Measurements from ENCODE around the gene HSPA12A. TPM values are rescaled to one million over a fixed set of nuclear protein-coding genes. Genes with fewer than 3 reads are reported as not detected.

Gene HSPA12A
- total RNA-seq, 1 experiment from 2014 or later = 3.1 TPM

DNA sequence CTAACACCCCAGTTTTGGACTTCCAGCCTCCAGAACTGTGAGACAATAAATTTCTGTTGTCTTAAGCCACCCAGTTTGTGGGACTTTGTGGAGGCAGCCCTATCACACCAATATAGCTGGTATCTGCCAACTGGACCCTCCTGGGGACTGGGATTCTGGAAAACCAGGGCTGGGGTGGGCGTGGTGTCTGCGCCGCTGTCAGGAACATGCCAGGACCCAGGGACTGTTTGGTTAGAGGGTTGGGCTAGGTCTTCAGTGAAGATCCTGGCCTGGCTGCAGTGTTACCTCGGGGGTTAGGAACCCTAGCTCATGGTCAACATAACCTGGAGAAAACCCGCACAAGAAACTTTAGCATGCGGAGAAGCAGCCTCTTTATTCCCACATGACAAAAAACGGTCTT is 79.0 kb downstream of the HSPA12A start:
- DNase-seq (no peak), ATAC-seq (no peak)
- Histone ChIP-seq H3K9ac (ENCODE audit: low read length) (no peak overlapping the region), H3K4me1 (ENCODE audit: insufficient read depth, low read length) (no peaks in the 10 kb centered on the region), H3K36me3 (ENCODE audit: low read depth, low read length) (no peaks in the 10 kb centered on the region), H3K9me3 (ENCODE audit: low read length) (no peaks in the 10 kb centered on the region), H3K4me3 (ENCODE audit: low read length) (no peak overlapping the region), H2AFZ (ENCODE audit: low read length) (no peak overlapping the region), H3K4me2 (ENCODE audit: low read length) (no peak overlapping the region), H3K9me2 (replicated peaks; ENCODE audit: low read length) (no peaks in the 10 kb centered on the region), H3K27ac (ENCODE audit: low read length) (no peak overlapping the region), H4K20me1 (ENCODE audit: low read length) (no peaks in the 10 kb centered on the region), H3K79me2 (ENCODE audit: low read length) (no peaks in the 10 kb centered on the region), H3F3A (ENCODE audit: low read length, unreplicated experiment) (no peaks in the 10 kb centered on the region), H3K27me3 (ENCODE audit: low read length) (peaks cover 8% of the 10 kb centered on the region; the same call in 1 of the 2 replicates)
- no TSS peak for BruUV-seq (replicated peaks)
- CTCF ChIA-PET = no interaction called here
- TF ChIP-seq, protein P1, sequence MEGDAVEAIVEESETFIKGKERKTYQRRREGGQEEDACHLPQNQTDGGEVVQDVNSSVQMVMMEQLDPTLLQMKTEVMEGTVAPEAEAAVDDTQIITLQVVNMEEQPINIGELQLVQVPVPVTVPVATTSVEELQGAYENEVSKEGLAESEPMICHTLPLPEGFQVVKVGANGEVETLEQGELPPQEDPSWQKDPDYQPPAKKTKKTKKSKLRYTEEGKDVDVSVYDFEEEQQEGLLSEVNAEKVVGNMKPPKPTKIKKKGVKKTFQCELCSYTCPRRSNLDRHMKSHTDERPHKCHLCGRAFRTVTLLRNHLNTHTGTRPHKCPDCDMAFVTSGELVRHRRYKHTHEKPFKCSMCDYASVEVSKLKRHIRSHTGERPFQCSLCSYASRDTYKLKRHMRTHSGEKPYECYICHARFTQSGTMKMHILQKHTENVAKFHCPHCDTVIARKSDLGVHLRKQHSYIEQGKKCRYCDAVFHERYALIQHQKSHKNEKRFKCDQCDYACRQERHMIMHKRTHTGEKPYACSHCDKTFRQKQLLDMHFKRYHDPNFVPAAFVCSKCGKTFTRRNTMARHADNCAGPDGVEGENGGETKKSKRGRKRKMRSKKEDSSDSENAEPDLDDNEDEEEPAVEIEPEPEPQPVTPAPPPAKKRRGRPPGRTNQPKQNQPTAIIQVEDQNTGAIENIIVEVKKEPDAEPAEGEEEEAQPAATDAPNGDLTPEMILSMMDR (conservative IDR thresholded peaks at IDR 0.05; ENCODE audit: low read depth, low read length) = no peak
- TF ChIP-seq EZH2 (IDR thresholded peaks at IDR 0.05; ENCODE audit: low read length, unreplicated experiment) (no peak), EZH2phosphoT487 (IDR thresholded peaks at IDR 0.05; ENCODE audit: borderline replicate concordance, low read length) (no peak)
- POLR2A ChIA-PET (ENCODE audit: unreplicated experiment) = no interaction called here
- intact Hi-C loops (cut with micrococcal nuclease) = no loop called here

DNA sequence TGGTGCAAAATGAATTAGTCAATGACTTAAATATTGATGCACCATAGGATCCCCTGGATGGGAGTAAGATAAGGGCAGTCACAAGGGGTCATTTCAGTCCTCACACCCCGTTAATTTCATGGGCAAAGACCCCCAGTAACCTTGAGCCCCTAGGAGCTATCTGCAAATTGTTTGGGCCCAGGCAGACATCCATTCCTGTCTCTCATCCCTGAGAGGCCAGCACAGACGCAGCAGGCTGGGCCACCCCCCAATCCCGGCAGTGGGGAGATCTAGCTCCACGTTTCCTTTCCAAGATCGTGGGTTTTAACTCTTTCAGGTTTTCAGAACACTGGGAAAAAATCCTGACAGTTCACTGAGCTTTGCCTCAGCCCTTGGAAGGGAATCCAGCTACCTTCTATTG is 81.5 kb downstream of the HSPA12A start:
- no TSS peak for BruUV-seq (replicated peaks)
- Histone ChIP-seq H3K79me2 (ENCODE audit: low read length) (no peaks in the 10 kb centered on the region), H3K9me2 (replicated peaks; ENCODE audit: low read length) (no peaks in the 10 kb centered on the region), H3K27me3 (ENCODE audit: low read length) (peaks cover 8% of the 10 kb centered on the region; the same call in 1 of the 2 replicates), H2AFZ (ENCODE audit: low read length) (no peak overlapping the region), H3F3A (ENCODE audit: low read length, unreplicated experiment) (no peaks in the 10 kb centered on the region), H3K36me3 (ENCODE audit: low read depth, low read length) (no peaks in the 10 kb centered on the region), H3K4me1 (ENCODE audit: insufficient read depth, low read length) (no peaks in the 10 kb centered on the region), H3K9ac (ENCODE audit: low read length) (no peak overlapping the region), H3K27ac (ENCODE audit: low read length) (no peak overlapping the region), H3K4me2 (ENCODE audit: low read length) (no peak overlapping the region), H4K20me1 (ENCODE audit: low read length) (no peaks in the 10 kb centered on the region), H3K4me3 (ENCODE audit: low read length) (no peak overlapping the region), H3K9me3 (ENCODE audit: low read length) (no peaks in the 10 kb centered on the region)
- ATAC-seq (no peak), DNase-seq (no peak)
- intact Hi-C loops (cut with micrococcal nuclease) = no loop called here
- CTCF ChIA-PET = no interaction called here
- TF ChIP-seq, protein P1 (conservative IDR thresholded peaks at IDR 0.05; ENCODE audit: low read depth, low read length) = no peak
- no peak for TF ChIP-seq EZH2 (IDR thresholded peaks at IDR 0.05; ENCODE audit: low read length, unreplicated experiment)
- TF ChIP-seq EZH2phosphoT487 (IDR thresholded peaks at IDR 0.05; ENCODE audit: borderline replicate concordance, low read length) = no peak
- POLR2A ChIA-PET (ENCODE audit: unreplicated experiment) = no interaction called here

DNA sequence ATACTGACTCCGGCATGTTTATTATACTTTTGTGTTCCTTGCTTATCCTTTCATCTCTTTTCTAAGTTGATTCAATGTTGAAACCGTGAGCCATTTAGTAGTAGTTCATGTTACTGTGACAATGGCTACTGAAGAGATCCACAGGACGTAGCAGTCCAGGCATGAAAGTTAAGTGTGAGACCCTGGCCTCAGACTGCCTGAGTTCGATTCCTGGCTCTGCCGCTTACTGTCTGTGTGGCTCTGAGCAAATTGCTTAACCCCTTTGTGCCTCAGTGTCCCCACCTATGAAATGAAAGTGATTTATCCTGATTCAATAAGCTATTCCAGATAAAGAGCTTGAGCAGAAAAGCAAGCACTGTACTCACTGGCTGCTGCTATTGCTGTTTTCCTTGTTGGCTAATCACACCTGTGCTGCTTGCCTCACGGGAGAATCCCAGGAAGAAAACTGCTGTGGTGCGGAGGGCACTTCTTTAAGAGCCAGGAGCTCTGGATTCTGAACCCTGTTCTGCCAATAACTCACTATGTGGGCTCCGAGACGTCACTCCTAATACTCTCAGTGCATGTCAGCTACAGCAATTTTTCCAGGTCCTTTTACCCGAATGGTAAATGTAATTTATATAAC is 83.2 kb downstream of the HSPA12A start:
- ATAC-seq (no peak), DNase-seq (no peak)
- no peaks in the 10 kb centered on the region for H3K36me3 ChIP-seq (ENCODE audit: low read depth, low read length)
- H3K9ac ChIP-seq (ENCODE audit: low read length) = no peak overlapping the region
- ChIA-PET POLR2A (ENCODE audit: unreplicated experiment) (no interaction called here), CTCF (no interaction called here)
- no TSS peak for BruUV-seq (replicated peaks)
- no peak overlapping the region for H3K4me2 ChIP-seq (ENCODE audit: low read length)
- TF ChIP-seq EZH2 (IDR thresholded peaks at IDR 0.05; ENCODE audit: low read length, unreplicated experiment) = no peak
- TF ChIP-seq, protein P1 (conservative IDR thresholded peaks at IDR 0.05; ENCODE audit: low read depth, low read length) = no peak
- TF ChIP-seq EZH2phosphoT487 (IDR thresholded peaks at IDR 0.05; ENCODE audit: borderline replicate concordance, low read length) = no peak
- no peaks in the 10 kb centered on the region for H4K20me1 ChIP-seq (ENCODE audit: low read length)
- no peaks in the 10 kb centered on the region for H3K79me2 ChIP-seq (ENCODE audit: low read length)
- no peaks in the 10 kb centered on the region for H3K4me1 ChIP-seq (ENCODE audit: insufficient read depth, low read length)
- no peak overlapping the region for H3K27ac ChIP-seq (ENCODE audit: low read length)
- H3K9me3 ChIP-seq (ENCODE audit: low read length) = no peaks in the 10 kb centered on the region
- H3F3A ChIP-seq (ENCODE audit: low read length, unreplicated experiment) = no peaks in the 10 kb centered on the region
- no peak overlapping the region for H3K4me3 ChIP-seq (ENCODE audit: low read length)
- no peak overlapping the region for H2AFZ ChIP-seq (ENCODE audit: low read length)
- intact Hi-C loops (cut with micrococcal nuclease) = no loop called here
- H3K27me3 ChIP-seq (ENCODE audit: low read length) = peaks cover 8% of the 10 kb centered on the region; the same call in 1 of the 2 replicates
- no peaks in the 10 kb centered on the region for H3K9me2 ChIP-seq (replicated peaks; ENCODE audit: low read length)
